HCT116 (cell line): Measurements from ENCODE around the gene GABBR2. TPM values are rescaled to one million over a fixed set of nuclear protein-coding genes. Genes with fewer than 3 reads are reported as not detected.
A peak's percentile ranks its signal among the peaks of the same experiment; 100 is the strongest.

ENCODE experiments used
- ATAC-seq: fragments of 200-7000 bp; cut with Tn5 transposase; 2 replicates; pipeline ENCODE4 v1.9.1; 2020; ENCODE audit warnings: mild to moderate bottlenecking, moderate library complexity
- BruUV-seq: library from RNA; stranded (reverse); fragments of 400-500 nt; replicated peaks from 2 replicates; lab custom pipeline; 2021; lab: Mats Ljungman, UMichigan
- CTCF ChIA-PET: fragments of 300-600 bp; sonication (Branson Sonifier 250); formaldehyde crosslinking; loops from one replicate; lab custom pipeline; 2021; ENCODE audit warnings: antibody characterized with exemption; lab: Charles Lee
- POLR2A ChIA-PET: fragments of 300-600, 350-600 bp; sonication (Branson Sonifier 250); formaldehyde crosslinking; loops from one replicate; lab custom pipeline; 2021; ENCODE audit warnings: antibody characterized with exemption; lab: Charles Lee
- RAD21 ChIA-PET, 2 experiments: fragments of 300-600 bp; sonication (Branson Sonifier 250); formaldehyde crosslinking; loops; one replicate each; lab custom pipeline; 2023; ENCODE audit warnings: low total read pairs in 2 of 2; ENCODE audit not compliant: uncharacterized antibody in 2 of 2, unreplicated experiment in 2 of 2, low non-redundant PET in 1 of 2; lab: Charles Lee
- DNase-seq: peaks from one replicate; pipeline ENCODE4 v3.0.0-alpha.2; 2010; ENCODE audit warnings: low read depth, low spot score
- H2AFZ ChIP-seq: fragments of 200-600 bp; shearing (Covaris generic), sonication (generic); 2 replicates; pipeline ENCODE4 v1.6.1; 2017; ENCODE audit warnings: low read depth, mixed run types, mixed read lengths, antibody characterized with exemption, low read length; ENCODE audit not compliant: poor library complexity, severe bottlenecking
- H3K27ac ChIP-seq: 2 replicates; pipeline ENCODE4 v1.5.1; 2012; ENCODE audit warnings: low read depth, low read length
- H3K27me3 ChIP-seq: fragments of 200-600 bp; sonication (generic); 2 replicates; pipeline ENCODE4 v1.6.1; 2016; ENCODE audit warnings: mixed run types, low read length, mixed read lengths; ENCODE audit not compliant: insufficient read depth
- H3K36me3 ChIP-seq, 2 experiments: fragments of 200-500 bp in 1 of 2; fragments of 200-600 bp in 1 of 2; sonication (Bioruptor generic) in 1 of 2; sonication (generic) in 1 of 2; 2 replicates each; pipeline versions ENCODE4 v1.5.1 to v1.6.1; 2014 to 2016; ENCODE audit warnings: low read length in 2 of 2, inconsistent platforms in 1 of 2, mixed read lengths in 1 of 2, mixed run types in 1 of 2; ENCODE audit not compliant: insufficient read depth in 2 of 2, control insufficient read depth in 1 of 2
- H3K4me1 ChIP-seq, 2 experiments: fragments of 200-600 bp in 1 of 2; sonication (generic) in 1 of 2; 2 replicates each; pipeline versions ENCODE4 v1.5.1 to v1.6.1; 2012 to 2017; ENCODE audit warnings: low read length in 2 of 2, inconsistent platforms in 1 of 2, mild to moderate bottlenecking in 1 of 2, mixed read lengths in 1 of 2, mixed run types in 1 of 2, moderate library complexity in 1 of 2; ENCODE audit not compliant: insufficient read depth in 2 of 2, control insufficient read depth in 1 of 2
- H3K4me2 ChIP-seq: fragments of 200-600 bp; sonication (generic); 2 replicates; pipeline ENCODE4 v1.6.1; 2017; ENCODE audit warnings: mixed run types, low read length, mixed read lengths
- H3K4me3 ChIP-seq, 2 experiments: fragments of 200-600 bp in 1 of 2; sonication (generic) in 1 of 2; replicated peaks in 1 of 2; 2 replicates each; pipeline ENCODE4 v1.5.1; 2011 to 2016; ENCODE audit warnings: low read length in 2 of 2, control low read depth in 1 of 2, low read depth in 1 of 2, mild to moderate bottlenecking in 1 of 2, mixed read lengths in 1 of 2, mixed run types in 1 of 2
- H3K79me2 ChIP-seq: fragments of 200-600 bp; sonication (generic); 2 replicates; pipeline ENCODE4 v1.6.1; 2017; ENCODE audit warnings: mild to moderate bottlenecking, mixed run types, low read length, moderate library complexity, mixed read lengths; ENCODE audit not compliant: insufficient read depth
- H3K9ac ChIP-seq: fragments of 200-600 bp; sonication (generic); 2 replicates; pipeline ENCODE4 v1.6.1; 2016; ENCODE audit warnings: low read length, mixed read lengths
- H3K9me2 ChIP-seq: fragments of 200-600 bp; sonication (generic), shearing (Covaris generic); 2 replicates; pipeline ENCODE4 v1.6.1; 2017; ENCODE audit warnings: mixed run types, mild to moderate bottlenecking, moderate library complexity; ENCODE audit not compliant: insufficient read depth
- H3K9me3 ChIP-seq, 2 experiments: fragments of 200-500 bp in 1 of 2; fragments of 200-600 bp in 1 of 2; sonication (Bioruptor generic) in 1 of 2; sonication (generic) in 1 of 2; 2 replicates each; pipeline ENCODE4 v1.6.1; 2014 to 2017; ENCODE audit warnings: low read length in 2 of 2, mixed read lengths in 2 of 2, inconsistent platforms in 1 of 2, low read depth in 1 of 2, mild to moderate bottlenecking in 1 of 2, mixed run types in 1 of 2, moderate library complexity in 1 of 2; ENCODE audit not compliant: control insufficient read depth in 1 of 2, insufficient read depth in 1 of 2
- H4K20me1 ChIP-seq: fragments of 200-600 bp; sonication (generic), shearing (Covaris generic); 2 replicates; pipeline ENCODE4 v1.6.1; 2017; ENCODE audit warnings: mixed run types, mild to moderate bottlenecking, moderate library complexity; ENCODE audit not compliant: insufficient read depth
- ATF3 ChIP-seq: IDR thresholded peaks from 2 replicates; pipeline ENCODE4 v1.6.1; 2012
- EGR1 ChIP-seq: IDR thresholded peaks from 2 replicates; pipeline ENCODE4 v1.6.1; 2012; ENCODE audit warnings: low read depth
- ELF1 ChIP-seq: IDR thresholded peaks from 2 replicates; pipeline ENCODE4 v1.6.1; 2012; ENCODE audit warnings: low read depth, borderline replicate concordance
- EZH2phosphoT487 ChIP-seq: fragments of 200-600 bp; IDR thresholded peaks from 2 replicates; pipeline ENCODE4 v1.6.1; 2018; ENCODE audit warnings: antibody characterized with exemption, borderline replicate concordance
- JUND ChIP-seq: IDR thresholded peaks from 2 replicates; pipeline ENCODE4 v1.6.1; 2012
- RAD21 ChIP-seq: IDR thresholded peaks from 2 replicates; pipeline ENCODE4 v1.6.1; 2012; ENCODE audit warnings: low read depth, mild to moderate bottlenecking
- REST ChIP-seq: IDR thresholded peaks from 2 replicates; pipeline ENCODE4 v1.6.1; 2012; ENCODE audit warnings: low read depth
- SIN3A ChIP-seq: IDR thresholded peaks from 2 replicates; pipeline ENCODE4 v1.6.1; 2012; ENCODE audit warnings: low read depth
- SP1 ChIP-seq: IDR thresholded peaks from 2 replicates; pipeline ENCODE4 v1.6.1; 2012; ENCODE audit warnings: low read depth
- TCF7L2 ChIP-seq: IDR thresholded peaks from 2 replicates; pipeline ENCODE4 v1.7.0; 2011; ENCODE audit warnings: borderline replicate concordance, inconsistent platforms; ENCODE audit not compliant: insufficient read depth, insufficient read length; ENCODE audit errors: extremely low read depth
- YY1 ChIP-seq: IDR thresholded peaks from 2 replicates; pipeline ENCODE4 v1.6.1; 2011; ENCODE audit warnings: low read length, low read depth, moderate library complexity, mild to moderate bottlenecking; ENCODE audit not compliant: insufficient replicate concordance; ENCODE audit errors: extremely low read depth
- ZFX ChIP-seq: fragments of 450-650 bp; IDR thresholded peaks from 2 replicates; pipeline ENCODE4 v1.6.1; 2017
- ZNF274 ChIP-seq: fragments of 200-500 bp; sonication (Bioruptor generic); IDR thresholded peaks from 2 replicates; pipeline ENCODE4 v1.6.1; 2014; ENCODE audit warnings: mild to moderate bottlenecking, low read depth, low read length, inconsistent platforms
- intact Hi-C: fragments of 100-400 bp; cut with micrococcal nuclease; formaldehyde crosslinking; loops from 2 replicates; pipeline ENCODE4 v1.10.0; 2022
- total RNA-seq: library from RNA; stranded (reverse); gene quantifications from one replicate; pipeline ENCODE4 v1.2.1, GENCODE V29; 2021; ENCODE audit not compliant: unreplicated experiment

The GABBR2 gene
- total RNA-seq, 1 experiment from 2014 or later = 0.15 TPM

GRCh38 chr9:98745470-98745869, 36.7 kb upstream of the GABBR2 start:
- no peaks in the 10 kb centered on the region for H3K9me2 ChIP-seq
- POLR2A ChIA-PET = no interaction called here
- no peaks in the 10 kb centered on the region for H4K20me1 ChIP-seq
- no peaks in the 10 kb centered on the region for H3K79me2 ChIP-seq
- H3K9ac ChIP-seq = no peak overlapping the region
- TF ChIP-seq RAD21 (0 out of 2 replicates have a peak, but pooled peaks have one; percentile 3), EGR1 (no peak), ELF1 (no peak)
- TF ChIP-seq, all 23 proteins: peak for 1
- Histone ChIP-seq H3K27me3 (no peaks in the 10 kb centered on the region), H3K36me3 (peaks cover 8 to 9% of the 10 kb centered on the region in 2 experiments; a peak in 2 of 4 replicates), H3K4me3 (no peak overlapping the region), H3K9me3 (no peaks in the 10 kb centered on the region), H3K4me2 (no peak overlapping the region), H3K4me1 (no peaks in the 10 kb centered on the region; a peak in 1 of 4 replicates), H3K27ac (no peak overlapping the region), H2AFZ (no peak overlapping the region)
- ATAC-seq (no peak), DNase-seq (no peak)
- no TSS peak for BruUV-seq
- ChIA-PET RAD21 (no interaction called here), CTCF (no interaction called here)
- intact Hi-C loops = no loop called here

GRCh38 chr9:98743818-98744611, 35.3 kb upstream of the GABBR2 start:
- intact Hi-C loops = no loop called here
- no peak overlapping the region for H3K4me2 ChIP-seq
- POLR2A ChIA-PET = no interaction called here

More at GRCh38 chr9:98743818-98744611, 35.3 kb upstream of the GABBR2 start:
- TF ChIP-seq ZFX (no peak), ATF3 (no peak), YY1 (no peak), TCF7L2 (no peak), EZH2phosphoT487 (no peak), SP1 (no peak), SIN3A (no peak), JUND (no peak), ZNF274 (no peak), REST (no peak), EGR1 (no peak)
- Histone ChIP-seq H4K20me1 (no peaks in the 10 kb centered on the region), H3K27me3 (no peaks in the 10 kb centered on the region), H3K9me3 (no peaks in the 10 kb centered on the region), H3K4me3 (no peak overlapping the region), H3K36me3 (0 out of 4 replicates have a peak, but pooled peaks cover 3 to 4% of the 10 kb centered on the region in 2 experiments), H3K9ac (no peak overlapping the region), H3K4me1 (no peaks in the 10 kb centered on the region; a peak in 1 of 4 replicates), H2AFZ (no peak overlapping the region), H3K9me2 (no peaks in the 10 kb centered on the region), H3K27ac (no peak overlapping the region), H3K79me2 (no peaks in the 10 kb centered on the region)
- BruUV-seq = no TSS peak
- CTCF ChIA-PET = no interaction called here
- no peak for DNase-seq
- ATAC-seq = no peak
- RAD21 ChIA-PET = no interaction called here
